H1 (cell line): ENCODE results near the gene PTPN13. TPM values are rescaled to one million over a fixed set of nuclear protein-coding genes. Genes with fewer than 3 reads are reported as not detected.

ENCODE experiments used
- CTCF ChIA-PET: fragments of 300-600 bp; sonication (Branson Sonifier 250); formaldehyde crosslinking; loops from one replicate; lab custom pipeline; 2021; ENCODE audit not compliant: partially characterized antibody; lab: Charles Lee
- POLR2A ChIA-PET: fragments of 300-600 bp; sonication (Branson Sonifier 250); formaldehyde crosslinking; loops from one replicate; lab custom pipeline; 2021; ENCODE audit warnings: inconsistent platforms; ENCODE audit not compliant: partially characterized antibody; lab: Charles Lee
- DNase-seq, 2 experiments: peaks; one replicate each; pipeline versions ENCODE4 v3.0.0 to v3.0.0-alpha.2; 2010 to 2022; ENCODE audit warnings: low spot score in 2 of 2, low read depth in 1 of 2, mixed read lengths in 1 of 2
- FAIRE-seq: peaks from 2 replicates; lab custom pipeline; 2011; peaks lifted over from hg19 to GRCh38; lab: Jason Lieb, UNC
- H2AFZ ChIP-seq: 2 replicates; pipeline ENCODE4 v1.8.1; 2012; ENCODE audit warnings: low read length, inconsistent platforms
- H2AK5ac ChIP-seq: 2 replicates; pipeline ENCODE4 v1.6.1; 2013; ENCODE audit warnings: low read depth, low read length
- H2BK120ac ChIP-seq: replicated peaks from 2 replicates; pipeline ENCODE3; 2013; ENCODE audit warnings: low read depth, low read length, inconsistent platforms
- H2BK12ac ChIP-seq: 2 replicates; pipeline ENCODE4 v1.6.1; 2013; ENCODE audit warnings: low read depth, low read length
- H2BK15ac ChIP-seq: 2 replicates; pipeline ENCODE4 v1.6.1; 2013; ENCODE audit warnings: low read length
- H2BK20ac ChIP-seq: 2 replicates; pipeline ENCODE4 v1.6.1; 2013; ENCODE audit warnings: low read length
- H2BK5ac ChIP-seq: 2 replicates; pipeline ENCODE4 v1.6.1; 2013; ENCODE audit warnings: low read depth, low read length
- H3K14ac ChIP-seq: 2 replicates; pipeline ENCODE4 v1.6.1; 2013; ENCODE audit warnings: inconsistent platforms; ENCODE audit not compliant: insufficient read length
- H3K18ac ChIP-seq: 2 replicates; pipeline ENCODE4 v1.6.1; 2013; ENCODE audit warnings: low read length; ENCODE audit errors: extremely low read depth
- H3K23ac ChIP-seq: 2 replicates; pipeline ENCODE4 v1.6.1; 2013; ENCODE audit warnings: inconsistent platforms; ENCODE audit not compliant: insufficient read length
- H3K23me2 ChIP-seq: 2 replicates; pipeline ENCODE4 v1.6.1; 2013; ENCODE audit warnings: low read depth, low read length
- H3K27ac ChIP-seq: 2 replicates; pipeline ENCODE4 v1.6.1; 2011; ENCODE audit warnings: low read depth, low read length, inconsistent platforms
- H3K27me3 ChIP-seq, 4 experiments: replicated peaks in 1 of 4; 1 replicate in 1 of 4; 2 replicates in 3 of 4; pipeline versions ENCODE4 v1.6.1 to v1.8.1; 2011 to 2013; ENCODE audit warnings: low read length in 3 of 4, mild to moderate bottlenecking in 3 of 4, inconsistent platforms in 2 of 4, mixed read lengths in 2 of 4, moderate library complexity in 1 of 4; ENCODE audit not compliant: control insufficient read depth in 3 of 4, insufficient read depth in 3 of 4; ENCODE audit errors: extremely low read depth in 1 of 4
- H3K36me3 ChIP-seq, 4 experiments: 2 replicates each; pipeline versions ENCODE4 v1.6.1 to v1.8.1; 2011 to 2013; ENCODE audit warnings: mild to moderate bottlenecking in 4 of 4, low read length in 3 of 4, moderate library complexity in 2 of 4, control low read depth in 1 of 4, inconsistent platforms in 1 of 4; ENCODE audit not compliant: insufficient read depth in 4 of 4, control insufficient read depth in 2 of 4
- H3K4ac ChIP-seq: replicated peaks from 2 replicates; pipeline ENCODE3; 2013; ENCODE audit warnings: low read length, low read depth, mixed read lengths, inconsistent platforms; ENCODE audit not compliant: insufficient read length
- H3K4me1 ChIP-seq, 4 experiments: replicated peaks in 1 of 4; 1 replicate in 1 of 4; 2 replicates in 3 of 4; pipeline versions ENCODE4 v1.6.1 to v1.8.1; 2011 to 2013; ENCODE audit warnings: low read length in 3 of 4, inconsistent platforms in 2 of 4, mixed read lengths in 1 of 4; ENCODE audit not compliant: insufficient read depth in 4 of 4, control insufficient read depth in 3 of 4
- H3K4me2 ChIP-seq, 2 experiments: 2 replicates each; pipeline versions ENCODE4 v1.6.1 to v1.8.1; 2011 to 2013; ENCODE audit warnings: low read depth in 2 of 2, low read length in 2 of 2, control low read depth in 1 of 2, inconsistent platforms in 1 of 2, mild to moderate bottlenecking in 1 of 2; ENCODE audit not compliant: insufficient read depth in 1 of 2
- H3K4me3 ChIP-seq, 4 experiments: fragments of 200-600, 300-600 bp in 1 of 4; sonication (generic), shearing (Covaris generic), sonication (Bioruptor Twin) in 1 of 4; 2 replicates each; pipeline versions ENCODE4 v1.5.1 to v1.8.1; 2011 to 2016; ENCODE audit warnings: low read length in 4 of 4, low read depth in 3 of 4, control low read depth in 2 of 4, inconsistent platforms in 2 of 4, mild to moderate bottlenecking in 2 of 4, mixed read lengths in 1 of 4, moderate library complexity in 1 of 4; ENCODE audit not compliant: insufficient read depth in 2 of 4; ENCODE audit errors: extremely low read depth in 1 of 4
- H3K56ac ChIP-seq: replicated peaks from 2 replicates; pipeline ENCODE3; 2013; ENCODE audit warnings: low read depth, mild to moderate bottlenecking, mixed read lengths, low read length, inconsistent platforms; ENCODE audit not compliant: insufficient read length
- H3K79me1 ChIP-seq: 2 replicates; pipeline ENCODE4 v1.6.1; 2013; ENCODE audit warnings: low read depth, low read length, control low read depth
- H3K79me2 ChIP-seq, 2 experiments: 2 replicates each; pipeline versions ENCODE4 v1.6.1 to v1.8.1; 2012 to 2013; ENCODE audit warnings: low read length in 2 of 2, mild to moderate bottlenecking in 2 of 2, inconsistent platforms in 1 of 2; ENCODE audit not compliant: insufficient read depth in 2 of 2, control insufficient read depth in 1 of 2
- H3K9ac ChIP-seq, 4 experiments: replicated peaks in 1 of 4; 1 replicate in 1 of 4; 2 replicates in 3 of 4; pipeline versions ENCODE4 v1.6.1 to v1.8.1; 2011 to 2013; ENCODE audit warnings: low read depth in 3 of 4, low read length in 3 of 4, control low read depth in 2 of 4, mild to moderate bottlenecking in 2 of 4, moderate library complexity in 2 of 4, inconsistent platforms in 1 of 4; ENCODE audit errors: extremely low read depth in 1 of 4
- H3K9me3 ChIP-seq, 2 experiments: 2 replicates each; pipeline versions ENCODE4 v1.6.1 to v1.8.1; 2012 to 2013; ENCODE audit warnings: mild to moderate bottlenecking in 2 of 2, moderate library complexity in 2 of 2, control low read depth in 1 of 2, inconsistent platforms in 1 of 2, low read depth in 1 of 2, low read length in 1 of 2, mixed read lengths in 1 of 2; ENCODE audit not compliant: insufficient read depth in 2 of 2
- H4K20me1 ChIP-seq, 2 experiments: replicated peaks in 1 of 2; 2 replicates each; pipeline versions ENCODE3 to v1.8.1; 2011 to 2013; ENCODE audit warnings: inconsistent platforms in 2 of 2, low read length in 2 of 2, mild to moderate bottlenecking in 1 of 2; ENCODE audit not compliant: insufficient read depth in 2 of 2, control insufficient read depth in 1 of 2
- H4K5ac ChIP-seq: 2 replicates; pipeline ENCODE4 v1.6.1; 2013; ENCODE audit warnings: low read length, low read depth, mixed read lengths, inconsistent platforms; ENCODE audit not compliant: insufficient read length
- H4K8ac ChIP-seq: 2 replicates; pipeline ENCODE4 v1.8.0; 2013; ENCODE audit warnings: mild to moderate bottlenecking, moderate library complexity, low read length, inconsistent platforms; ENCODE audit not compliant: insufficient read depth; ENCODE audit errors: extremely low read depth
- H4K91ac ChIP-seq: replicated peaks from 2 replicates; pipeline ENCODE3; 2013; ENCODE audit warnings: low read length, mixed read lengths, inconsistent platforms; ENCODE audit not compliant: insufficient read length
- CTCF ChIP-seq, 3 experiments: IDR thresholded peaks; 1 replicate in 2 of 3; 2 replicates in 1 of 3; pipeline versions ENCODE4 v1.5.1 to v1.6.1; 2011; ENCODE audit warnings: low read length in 3 of 3, mild to moderate bottlenecking in 3 of 3, inconsistent platforms in 2 of 3, low read depth in 1 of 3, moderate library complexity in 1 of 3; ENCODE audit not compliant: insufficient read depth in 1 of 3; ENCODE audit errors: control extremely low read depth in 1 of 3
- E2F6 ChIP-seq: IDR thresholded peaks from 2 replicates; pipeline ENCODE4 v1.6.1; 2012; ENCODE audit warnings: inconsistent platforms
- RAD21 ChIP-seq, 2 experiments: IDR thresholded peaks in 1 of 2; conservative IDR thresholded peaks in 1 of 2; 2 replicates each; pipeline ENCODE4 v1.6.1; 2011; ENCODE audit warnings: low read depth in 2 of 2, low read length in 2 of 2, improper control_type of control experiment in 1 of 2, inconsistent platforms in 1 of 2, mild to moderate bottlenecking in 1 of 2, moderate library complexity in 1 of 2
- SIN3A ChIP-seq, 2 experiments: IDR thresholded peaks in 1 of 2; conservative IDR thresholded peaks in 1 of 2; 2 replicates each; pipeline ENCODE4 v1.6.1; 2011 to 2012; ENCODE audit warnings: low read length in 2 of 2, improper control_type of control experiment in 1 of 2, low read depth in 1 of 2, mild to moderate bottlenecking in 1 of 2
- SP2 ChIP-seq: IDR thresholded peaks from 2 replicates; pipeline ENCODE4 v1.6.1; 2012; ENCODE audit warnings: mild to moderate bottlenecking, low read length, inconsistent platforms
- SP4 ChIP-seq: IDR thresholded peaks from 2 replicates; pipeline ENCODE4 v1.6.1; 2012; ENCODE audit warnings: low read length, inconsistent platforms
- TEAD4 ChIP-seq: IDR thresholded peaks from 2 replicates; pipeline ENCODE4 v1.6.1; 2012; ENCODE audit warnings: low read depth, low read length, inconsistent platforms, mixed read lengths
- USF2 ChIP-seq: IDR thresholded peaks from 2 replicates; pipeline ENCODE4 v1.6.1; 2011; ENCODE audit warnings: low read length, improper control_type of control experiment
- WGBS, 2 experiments: shearing (Covaris generic) in 1 of 2; methylation state at CpG; one replicate each; pipeline versions ENCODE4 v1.1.6 to v1.1.7; 2013 to 2015; ENCODE audit warnings: low lambda C conversion rate in 2 of 2, mixed read lengths in 2 of 2, inconsistent platforms in 1 of 2, low coverage in 1 of 2, missing lambda C conversion rate in 1 of 2; ENCODE audit not compliant: insufficient replicate concordance in 2 of 2, insufficient coverage in 1 of 2, insufficient read length in 1 of 2; ENCODE audit errors: extremely low coverage in 1 of 2, missing lambda C conversion rate in 1 of 2; 5-methylcytosine and 5-hydroxymethylcytosine counted together
- polyA plus RNA-seq, 7 experiments: library from polyadenylated mRNA; depleted of rRNA in 3 of 7; stranded (reverse) in 5 of 7; unstranded in 2 of 7; fragments of >200 nt in 5 of 7; fragments of 200-250 nt in 2 of 7; gene quantifications; 1 replicate in 5 of 7; 2 replicates in 1 of 7; 4 replicates in 1 of 7; pipeline versions ENCODE4 v1.2.1 to v1.2.3, GENCODE V29; 2011 to 2013; ENCODE audit warnings: missing spikeins in 2 of 7, mixed read lengths in 2 of 7
- total RNA-seq: library from RNA; stranded (reverse); fragmentation: NEBNext Ultra II Directional; extraction: Animal tissue kit (Norgen Biotek cat#: 25700); gene quantifications from 2 replicates; pipeline ENCODE4 v1.2.1, GENCODE V29; 2021

PTPN13 gene
- total and polyA plus RNA-seq, 2 of the 8 experiments (the other 6 are each of a cell fraction or from before 2014, with no cell fraction given) = 12.7 to 57.9 TPM

GRCh38 chr4:86582410-86582809 is 11.7 kb upstream of the PTPN13 start:
- Histone ChIP-seq H3K4ac (no peak overlapping the region), H2AFZ (no peak overlapping the region), H4K8ac (no peak overlapping the region), H3K4me2 (no peak overlapping the region), H3K27me3 (no peaks in the 10 kb centered on the region), H3K56ac (no peak overlapping the region), H2BK15ac (no peak overlapping the region), H3K27ac (no peak overlapping the region), H2BK12ac (no peak overlapping the region), H3K23me2 (no peaks in the 10 kb centered on the region), H3K79me1 (no peaks in the 10 kb centered on the region), H3K9ac (no peak overlapping the region), H3K79me2 (no peaks in the 10 kb centered on the region), H4K5ac (no peak overlapping the region), H4K91ac (no peak overlapping the region), H2AK5ac (no peak overlapping the region), H3K4me3 (no peak overlapping the region), H3K36me3 (no peaks in the 10 kb centered on the region), H3K4me1 (peaks cover 0 to 2% (median 0%) of the 10 kb centered on the region in 4 experiments; a peak in 1 of 7 replicates), H4K20me1 (peaks cover 0 to 2% of the 10 kb centered on the region in 2 experiments), H2BK5ac (no peak overlapping the region), H2BK20ac (no peak overlapping the region), H2BK120ac (no peak overlapping the region), H3K9me3 (no peaks in the 10 kb centered on the region), H3K23ac (no peak overlapping the region), H3K18ac (no peak overlapping the region), H3K14ac (no peak overlapping the region)
- CTCF ChIA-PET = interaction anchor here (0.6 to 0.9 kb wide), 2 partner anchors 84 to 90 kb away, joined by 3 to 5 read pairs; no protein-coding TSS in a partner anchor
- FAIRE-seq (no peak), DNase-seq (no peak)
- 83% methylated on average over 2 of the region's 2 CpGs; no CpG with 5 or more reads in 1 of the 2 experiments for WGBS, 2 experiments
- POLR2A ChIA-PET = interaction anchor here (0.8 to 2.3 kb wide), 3 partner anchors 11 to 18 kb away, joined by 3 to 11 read pairs (median 3); partner anchors contain the start of gene PTPN13
- TF ChIP-seq CTCF (IDR thresholded peaks at IDR 0.05; ENCODE audit: control extremely low read depth in 1 of 3, insufficient read depth in 1 of 3, low read depth in 1 of 3, low read length in 3 of 3) (no peak), SP2 (no peak), SP4 (no peak), TEAD4 (no peak), E2F6 (no peak), USF2 (no peak), RAD21 (IDR thresholded peaks at IDR 0.05 in 1 of 2, conservative IDR thresholded peaks at IDR 0.05 in 1 of 2; ENCODE audit: low read depth in 2 of 2, low read length in 2 of 2) (no peak), SIN3A (conservative IDR thresholded peaks at IDR 0.05 in 1 of 2, IDR thresholded peaks at IDR 0.05 in 1 of 2; ENCODE audit: low read depth in 1 of 2, low read length in 2 of 2) (no peak)
